ENCODE results near the gene CASZ1. TPM values are rescaled to one million over a fixed set of nuclear protein-coding genes. Genes with fewer than 3 reads are reported as not detected.
A peak's percentile ranks its signal among the peaks of the same experiment; 100 is the strongest.

Gene CASZ1
- total RNA-seq, 1 donor from 2014 or later: 1.6 TPM

- DNase-seq (ENCODE audit: low spot score in 2 of 2) (peak in 1 of 2 donors; percentile 29), FAIRE-seq (no peak)
Measured at GRCh38 chr1:10665930-10666850, 130.3 kb downstream of the CASZ1 start.

DNA sequence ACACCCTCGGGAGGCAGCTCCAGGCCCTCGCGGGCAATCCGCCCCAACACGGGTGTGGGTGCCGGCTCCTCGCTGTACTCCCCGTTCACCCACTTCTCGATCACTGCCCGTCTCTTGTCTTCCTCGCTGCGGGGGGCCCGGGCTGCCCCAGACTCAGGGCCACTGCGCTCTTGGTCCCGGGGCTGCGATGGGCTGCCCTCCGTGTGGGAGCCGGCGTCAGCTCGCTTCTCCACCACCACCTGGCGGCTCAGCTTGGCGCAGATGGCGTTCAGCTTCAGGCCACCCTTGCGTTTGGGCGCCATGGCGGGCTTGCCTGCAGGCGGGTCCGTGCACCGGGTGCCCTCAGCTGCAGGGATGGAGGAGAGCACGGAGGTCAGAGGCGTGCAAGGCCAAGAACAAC lies 131.2 kb downstream of the CASZ1 start:
- peak in 1 of 2 donors; percentile 16 for DNase-seq (ENCODE audit: low spot score in 2 of 2)
- no peak for FAIRE-seq

- no peak for FAIRE-seq
Measured at GRCh38 chr1:10664251-10664650, 132.2 kb downstream of the CASZ1 start.

DNA sequence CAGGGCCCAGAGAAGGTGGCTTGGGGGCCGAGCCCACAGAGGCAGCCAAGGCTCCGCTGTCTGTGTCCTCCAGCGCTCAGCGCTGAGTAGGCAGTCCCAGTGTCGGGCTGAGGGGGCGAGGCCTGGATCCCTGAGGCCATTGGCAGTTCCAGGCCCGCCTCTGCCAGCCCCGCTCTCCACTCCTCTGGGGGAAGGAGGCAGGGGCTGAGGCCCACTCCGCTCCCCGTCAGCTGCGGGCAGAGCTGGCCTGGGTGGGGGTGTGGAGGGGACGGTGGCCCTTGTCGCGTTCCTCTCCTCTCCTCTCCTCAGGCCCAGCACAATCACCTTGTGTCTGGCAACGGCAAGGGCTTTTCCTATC lies 132.8 kb downstream of the CASZ1 start:
- peak; percentile 69 to 82 for DNase-seq (ENCODE audit: low spot score in 2 of 2)
- FAIRE-seq: no peak

More at GRCh38 chr1:10664251-10664650, 132.2 kb downstream of the CASZ1 start:
- no peak for DNase-seq (ENCODE audit: low spot score in 2 of 2)

- FAIRE-seq: no peak
- DNase-seq (ENCODE audit: low spot score in 2 of 2): no peak
Measured at GRCh38 chr1:10662824-10663677, 133.4 kb downstream of the CASZ1 start.

DNA sequence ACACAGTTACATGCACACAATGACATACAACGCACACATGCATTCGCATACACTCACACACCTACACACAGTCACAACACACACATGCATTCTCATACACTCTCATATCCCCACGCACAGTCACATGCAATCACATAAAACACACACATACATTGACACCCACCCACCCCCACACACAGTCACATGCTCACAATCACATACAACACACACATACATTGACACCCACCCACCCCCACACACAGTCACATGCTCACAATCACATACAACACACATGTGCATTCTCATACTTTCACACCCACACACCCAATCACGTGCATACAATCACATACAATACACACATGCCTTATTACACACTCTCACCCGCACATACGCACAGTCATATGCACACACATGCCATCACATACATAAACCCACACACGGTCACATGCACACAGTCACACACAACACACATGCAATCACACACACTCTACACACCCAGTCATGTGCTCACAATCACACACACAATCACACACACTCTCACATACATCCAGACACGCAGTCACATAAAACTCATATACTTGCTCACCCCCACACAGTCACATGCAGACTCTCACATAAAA lies 134.3 kb downstream of the CASZ1 start:
- no peak for DNase-seq (ENCODE audit: low spot score in 2 of 2)
- no peak for FAIRE-seq

DNA sequence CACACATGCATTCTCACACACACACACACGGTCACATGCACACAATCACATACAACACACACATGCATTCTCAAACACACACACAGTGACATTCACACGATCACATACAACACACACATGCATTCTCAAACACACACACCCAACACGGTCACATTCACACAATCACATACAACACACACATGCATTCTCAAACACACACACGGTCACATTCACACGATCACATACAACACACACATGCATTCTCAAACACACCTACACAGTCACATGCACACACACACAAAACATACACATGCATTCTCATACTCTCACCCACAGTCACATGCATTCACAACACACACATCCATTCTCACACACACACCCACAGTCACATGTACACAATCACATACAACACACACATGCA lies 135.0 kb downstream of the CASZ1 start:
- FAIRE-seq: no peak
- DNase-seq (ENCODE audit: low spot score in 2 of 2): no peak

DNA sequence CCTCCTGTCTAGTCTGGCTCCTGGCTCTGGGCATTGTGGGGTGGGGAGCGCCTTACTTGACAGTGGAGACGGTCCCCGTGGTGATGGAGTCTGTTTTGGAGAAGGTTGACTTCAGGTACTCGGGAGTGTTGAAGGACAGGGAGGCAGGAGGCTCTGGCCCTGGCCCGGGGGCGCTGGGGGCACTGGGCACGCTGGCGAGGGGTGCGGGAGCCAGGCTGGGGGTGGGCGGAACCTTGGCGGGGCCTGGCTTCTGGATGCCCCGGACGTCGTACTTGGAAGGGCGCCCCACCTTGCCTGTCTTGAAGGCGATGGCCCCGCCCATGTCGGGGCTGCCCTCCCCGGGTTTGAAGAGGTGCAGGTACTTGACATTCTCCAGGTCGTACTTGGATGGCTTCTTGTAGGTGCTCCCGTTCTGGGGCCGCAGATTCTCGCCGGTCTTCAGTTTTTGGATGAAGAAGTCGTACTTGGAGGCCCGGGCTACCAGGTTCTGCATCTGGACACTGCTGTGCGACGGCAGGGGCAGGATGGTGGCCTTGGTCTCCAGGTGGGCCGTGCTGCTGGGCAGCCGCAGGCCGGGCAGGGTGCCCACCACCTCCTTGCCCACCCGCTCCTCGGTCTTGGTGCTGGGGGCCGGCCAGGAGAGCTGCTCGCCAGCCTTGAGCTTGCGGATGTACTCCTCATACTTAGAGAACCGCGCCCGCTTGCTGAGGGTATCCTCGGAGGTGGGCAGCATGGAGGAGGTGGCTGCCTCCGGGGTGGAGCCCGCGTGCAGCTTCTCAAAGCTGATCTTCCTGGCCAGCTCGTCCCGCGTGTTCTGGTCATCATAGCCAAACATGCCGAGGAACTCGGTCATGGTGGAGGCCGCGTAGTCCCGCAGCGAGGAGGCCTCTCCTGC lies 136.6 kb downstream of the CASZ1 start:
- DNase-seq (ENCODE audit: low spot score in 2 of 2): no peak
- FAIRE-seq: no peak

DNA sequence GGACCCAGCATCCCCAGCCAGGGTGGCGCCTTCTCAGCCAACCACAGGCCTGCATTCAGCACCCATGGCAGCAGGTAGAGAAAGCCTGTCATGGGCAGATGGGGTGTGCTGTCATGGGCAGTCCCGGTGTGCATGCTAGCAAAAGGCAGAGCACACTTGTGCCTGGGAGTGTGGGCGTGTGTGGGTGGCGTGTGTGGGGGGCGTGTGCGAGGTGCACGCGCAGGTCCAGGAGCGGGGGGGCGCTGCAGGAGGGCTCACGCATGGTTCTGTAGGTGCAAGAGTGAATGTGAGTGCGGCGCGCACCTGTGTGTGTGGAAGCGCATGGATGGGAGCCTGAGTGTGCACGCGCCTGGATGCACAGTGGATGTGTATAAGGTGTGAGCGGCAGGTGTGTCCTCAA lies 137.2 kb downstream of the CASZ1 start:
- DNase-seq (ENCODE audit: low spot score in 2 of 2): no peak
- FAIRE-seq: no peak

DNA sequence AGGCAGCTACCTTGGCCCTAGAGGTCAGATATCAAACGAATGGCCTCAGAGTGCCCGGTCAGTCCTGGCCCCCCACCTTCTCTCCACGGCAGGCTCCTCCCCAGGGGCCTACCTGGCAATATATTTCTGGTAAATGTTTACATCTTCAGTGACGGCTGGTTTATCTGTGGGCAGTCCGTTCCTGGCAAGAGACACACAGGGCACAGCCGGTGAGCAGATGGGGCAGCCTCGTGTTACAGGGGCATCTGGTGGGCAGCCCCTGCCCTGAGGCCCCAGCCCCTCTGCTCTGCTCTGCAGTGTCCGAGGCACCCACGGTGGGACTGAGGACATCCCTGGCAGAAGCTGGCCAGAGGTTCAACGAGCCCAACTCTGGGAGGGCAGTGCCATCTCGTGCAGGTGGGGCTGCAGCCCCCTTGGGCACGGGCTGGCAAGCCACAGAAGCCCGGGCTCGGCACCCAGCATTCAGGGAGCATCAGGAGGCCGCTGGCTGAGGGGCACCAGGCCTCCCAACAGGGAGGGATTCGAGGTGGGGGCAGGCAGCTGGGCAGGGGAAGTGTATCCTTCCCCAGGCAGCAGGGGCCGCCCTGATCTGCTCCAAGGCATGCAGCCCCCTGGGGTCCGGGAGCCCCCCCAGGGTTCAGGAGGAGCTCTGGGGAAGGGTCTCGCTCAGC lies 137.9 kb downstream of the CASZ1 start:
- DNase-seq (ENCODE audit: low spot score in 2 of 2) (no peak), FAIRE-seq (no peak)

DNA sequence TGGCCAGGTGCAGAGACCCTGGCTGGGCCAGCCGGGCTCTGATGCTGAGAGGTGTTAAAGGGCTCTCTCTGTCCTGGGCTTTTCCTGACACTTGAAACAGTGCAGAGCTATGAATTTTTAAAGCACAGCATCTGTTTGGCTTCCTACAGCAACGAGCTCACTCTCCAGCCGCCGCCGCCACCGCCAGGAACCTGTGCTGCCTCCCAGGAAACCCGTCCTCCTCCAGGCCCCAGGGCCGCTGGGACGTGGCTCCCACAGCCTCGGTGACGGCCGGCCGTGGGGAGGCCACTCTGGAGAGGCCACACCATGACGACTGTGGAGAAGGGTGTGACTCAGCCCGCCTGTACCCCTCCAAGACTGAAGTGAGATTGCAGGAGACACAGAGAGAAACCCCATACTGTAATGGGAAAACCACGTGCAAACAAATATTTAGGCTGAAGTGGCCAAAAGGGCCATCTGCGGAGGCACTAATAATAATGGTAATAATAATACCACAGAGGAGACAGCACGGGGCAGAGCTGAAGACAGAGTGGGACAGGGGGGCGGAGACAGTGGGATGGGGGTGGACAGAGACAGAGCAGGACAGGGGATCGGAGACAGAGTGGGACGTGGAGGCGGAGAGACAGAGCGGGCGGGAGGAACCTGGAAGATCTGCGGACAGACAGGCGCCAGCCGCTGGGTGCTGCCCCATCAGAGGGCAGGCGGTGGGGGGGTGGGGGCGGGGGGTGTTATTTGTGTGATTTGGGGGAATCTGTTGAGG lies 139.2 kb downstream of the CASZ1 start:
- FAIRE-seq (no peak), DNase-seq (ENCODE audit: low spot score in 2 of 2) (no peak)

DNA sequence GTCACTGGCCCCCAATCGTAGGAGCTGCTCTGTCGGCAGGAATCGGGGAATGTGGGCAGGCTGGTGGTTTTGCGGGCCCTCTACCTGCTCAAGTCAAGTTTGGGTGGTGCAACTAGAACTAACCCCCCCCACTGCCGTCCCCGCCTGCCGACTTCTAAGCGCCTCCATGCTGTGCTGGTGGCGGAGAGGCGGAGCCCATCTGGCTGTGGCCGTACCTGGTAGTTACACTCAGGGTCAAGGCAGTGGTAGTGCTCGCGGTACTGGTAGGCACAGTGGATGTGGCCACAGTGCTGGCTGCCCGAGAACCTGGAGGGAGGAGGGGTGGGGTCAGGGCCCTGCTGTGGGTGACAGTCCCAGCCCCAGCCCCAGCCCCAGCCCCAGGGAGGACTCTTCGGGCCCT lies 140.0 kb downstream of the CASZ1 start:
- DNase-seq (ENCODE audit: low spot score in 2 of 2) (no peak), FAIRE-seq (no peak)

GRCh38 chr1:10655002-10655401 lies 141.4 kb downstream of the CASZ1 start:
- no peak for FAIRE-seq

GRCh38 chr1:10653370-10654125 lies 142.9 kb downstream of the CASZ1 start:
- DNase-seq (ENCODE audit: low spot score in 2 of 2) (no peak), FAIRE-seq (no peak)

More at GRCh38 chr1:10655002-10655401, 141.4 kb downstream of the CASZ1 start:
- no peak for DNase-seq (ENCODE audit: low spot score in 2 of 2)

GRCh38 chr1:10652626-10653025 lies 143.8 kb downstream of the CASZ1 start:
- DNase-seq (ENCODE audit: low spot score in 2 of 2) (no peak), FAIRE-seq (no peak)

GRCh38 chr1:10651793-10652192 lies 144.7 kb downstream of the CASZ1 start:
- FAIRE-seq: no peak
- no peak for DNase-seq (ENCODE audit: low spot score in 2 of 2)

DNA sequence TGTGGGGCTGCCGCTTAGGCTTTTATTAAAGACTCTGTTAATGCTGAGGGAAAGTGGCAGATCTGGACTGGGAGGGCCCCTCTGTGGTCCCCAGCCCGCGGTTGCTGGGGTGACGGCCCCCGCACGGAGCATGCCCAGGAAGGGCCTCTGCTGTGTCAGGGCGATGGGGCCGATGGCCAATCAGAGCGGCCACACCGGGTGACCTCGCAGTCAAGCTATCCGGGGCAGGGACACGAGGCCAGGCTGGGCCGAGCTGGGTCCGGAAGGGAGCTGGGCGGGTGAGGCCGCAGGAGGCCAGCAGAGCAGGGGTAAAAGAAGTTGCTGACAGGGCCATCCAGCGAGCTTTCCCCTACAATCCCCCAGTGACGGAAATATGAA lies 145.1 kb downstream of the CASZ1 start:
- FAIRE-seq (no peak), DNase-seq (ENCODE audit: low spot score in 2 of 2) (no peak)

Measured in frontal cortex (tissue), 4 donors.